ENCODE results near the gene TPSD1.

Gene TPSD1

GRCh38 chr16:1212616-1213194 lies 43.2 kb upstream of the TPSD1 start:
- Histone ChIP-seq H3K36me3 (ENCODE audit: insufficient read depth, insufficient read length, low read length) (peaks cover 90% of the 10 kb centered on the region), H3K27me3 (ENCODE audit: insufficient read depth, insufficient read length) (no peaks in the 10 kb centered on the region), H3K9ac (ENCODE audit: insufficient read length, low read depth) (no peak overlapping the region), H3K4me3 (ENCODE audit: insufficient read length, low read depth) (no peak overlapping the region), H3K4me1 (ENCODE audit: insufficient read depth, insufficient read length) (no peaks in the 10 kb centered on the region), H3K9me3 (ENCODE audit: insufficient read depth, low read length) (no peaks in the 10 kb centered on the region)
- TF ChIP-seq SUZ12 (IDR thresholded peaks at IDR 0.05; ENCODE audit: extremely low read depth, insufficient read depth, insufficient read length), result no peak
- DNase-seq (ENCODE audit: low read depth, low spot score), result no peak

GRCh38 chr16:1213231-1213630 lies 42.6 kb upstream of the TPSD1 start:
- H3K27me3 ChIP-seq (ENCODE audit: insufficient read depth, insufficient read length), result no peaks in the 10 kb centered on the region

DNA sequence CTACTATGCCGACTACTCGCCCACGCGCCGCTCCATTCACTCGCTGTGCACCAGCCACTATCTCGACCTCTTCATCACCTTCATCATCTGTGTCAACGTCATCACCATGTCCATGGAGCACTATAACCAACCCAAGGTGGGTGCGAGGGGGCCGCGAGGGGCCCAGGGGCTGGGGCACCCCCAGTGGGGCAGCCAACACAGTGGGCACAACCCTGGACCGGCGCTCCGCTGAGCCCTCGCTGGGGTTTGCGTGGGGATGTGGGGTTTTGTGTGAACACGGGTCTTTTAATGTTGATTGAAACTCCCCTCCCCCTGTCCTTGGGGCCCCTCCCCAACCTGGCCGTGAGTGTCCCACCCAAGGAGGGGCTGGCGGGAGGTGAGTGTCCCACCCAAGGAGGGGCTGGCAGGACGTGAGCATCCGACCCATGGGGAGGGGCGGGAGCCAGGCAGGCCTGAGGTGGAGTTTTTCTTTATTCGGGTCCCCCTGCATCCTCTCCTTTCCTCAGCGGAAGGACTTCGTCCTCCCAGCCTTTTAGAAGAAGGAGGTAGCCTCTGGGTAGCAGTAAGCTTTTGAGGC lies 42.0 kb upstream of the TPSD1 start:
- no peaks in the 10 kb centered on the region for H3K4me1 ChIP-seq (ENCODE audit: insufficient read depth, insufficient read length)
- no peak overlapping the region for H3K9ac ChIP-seq (ENCODE audit: insufficient read length, low read depth)
- no peaks in the 10 kb centered on the region for H3K9me3 ChIP-seq (ENCODE audit: insufficient read depth, low read length)
- no peak for DNase-seq (ENCODE audit: low read depth, low spot score)
- peaks cover 89% of the 10 kb centered on the region for H3K36me3 ChIP-seq (ENCODE audit: insufficient read depth, insufficient read length, low read length)
- TF ChIP-seq YY1 (IDR thresholded peaks at IDR 0.05; ENCODE audit: insufficient read depth, insufficient read length) (no peak), SUZ12 (IDR thresholded peaks at IDR 0.05; ENCODE audit: extremely low read depth, insufficient read depth, insufficient read length) (no peak), ZNF274 (IDR thresholded peaks at IDR 0.05; ENCODE audit: low read depth, low read length) (no peak)
- H3K27me3 ChIP-seq (ENCODE audit: insufficient read depth, insufficient read length), result no peaks in the 10 kb centered on the region
- H3K4me3 ChIP-seq (ENCODE audit: insufficient read length, low read depth), result no peak overlapping the region

More at GRCh38 chr16:1213231-1213630, 42.6 kb upstream of the TPSD1 start:
- Histone ChIP-seq H3K4me1 (ENCODE audit: insufficient read depth, insufficient read length) (no peaks in the 10 kb centered on the region), H3K9me3 (ENCODE audit: insufficient read depth, low read length) (no peaks in the 10 kb centered on the region), H3K36me3 (ENCODE audit: insufficient read depth, insufficient read length, low read length) (peaks cover 90% of the 10 kb centered on the region), H3K4me3 (ENCODE audit: insufficient read length, low read depth) (no peak overlapping the region), H3K9ac (ENCODE audit: insufficient read length, low read depth) (no peak overlapping the region)
- TF ChIP-seq YY1 (IDR thresholded peaks at IDR 0.05; ENCODE audit: insufficient read depth, insufficient read length) (no peak), SUZ12 (IDR thresholded peaks at IDR 0.05; ENCODE audit: extremely low read depth, insufficient read depth, insufficient read length) (no peak), ZNF274 (IDR thresholded peaks at IDR 0.05; ENCODE audit: low read depth, low read length) (no peak)
- no peak for DNase-seq (ENCODE audit: low read depth, low spot score)

GRCh38 chr16:1214719-1215118 lies 41.1 kb upstream of the TPSD1 start:
- no peak overlapping the region for H3K4me3 ChIP-seq (ENCODE audit: insufficient read length, low read depth)
- no peaks in the 10 kb centered on the region for H3K27me3 ChIP-seq (ENCODE audit: insufficient read depth, insufficient read length)
- H3K9ac ChIP-seq (ENCODE audit: insufficient read length, low read depth), result no peak overlapping the region
- no peaks in the 10 kb centered on the region for H3K4me1 ChIP-seq (ENCODE audit: insufficient read depth, insufficient read length)
- TF ChIP-seq ZNF274 (IDR thresholded peaks at IDR 0.05; ENCODE audit: low read depth, low read length) (no peak), YY1 (IDR thresholded peaks at IDR 0.05; ENCODE audit: insufficient read depth, insufficient read length) (no peak), SUZ12 (IDR thresholded peaks at IDR 0.05; ENCODE audit: extremely low read depth, insufficient read depth, insufficient read length) (no peak)
- no peak for DNase-seq (ENCODE audit: low read depth, low spot score)
- no peaks in the 10 kb centered on the region for H3K9me3 ChIP-seq (ENCODE audit: insufficient read depth, low read length)
- peaks cover 89% of the 10 kb centered on the region for H3K36me3 ChIP-seq (ENCODE audit: insufficient read depth, insufficient read length, low read length)

- DNase-seq (ENCODE audit: low read depth, low spot score), result no peak
- Histone ChIP-seq H3K4me3 (ENCODE audit: insufficient read length, low read depth) (no peak overlapping the region), H3K4me1 (ENCODE audit: insufficient read depth, insufficient read length) (no peaks in the 10 kb centered on the region), H3K36me3 (ENCODE audit: insufficient read depth, insufficient read length, low read length) (peaks cover 90% of the 10 kb centered on the region), H3K27me3 (ENCODE audit: insufficient read depth, insufficient read length) (no peaks in the 10 kb centered on the region), H3K9ac (ENCODE audit: insufficient read length, low read depth) (no peak overlapping the region), H3K9me3 (ENCODE audit: insufficient read depth, low read length) (no peaks in the 10 kb centered on the region)
- no peak for TF ChIP-seq ZNF274 (IDR thresholded peaks at IDR 0.05; ENCODE audit: low read depth, low read length)
Measured at GRCh38 chr16:1215574-1216295, 40.1 kb upstream of the TPSD1 start.

- Histone ChIP-seq H3K9me3 (ENCODE audit: insufficient read depth, low read length) (no peaks in the 10 kb centered on the region), H3K4me3 (ENCODE audit: insufficient read length, low read depth) (no peak overlapping the region), H3K4me1 (ENCODE audit: insufficient read depth, insufficient read length) (no peaks in the 10 kb centered on the region), H3K9ac (ENCODE audit: insufficient read length, low read depth) (no peak overlapping the region), H3K27me3 (ENCODE audit: insufficient read depth, insufficient read length) (no peaks in the 10 kb centered on the region), H3K36me3 (ENCODE audit: insufficient read depth, insufficient read length, low read length) (peaks cover 92% of the 10 kb centered on the region)
- no peak for DNase-seq (ENCODE audit: low read depth, low spot score)
- no peak for TF ChIP-seq SUZ12 (IDR thresholded peaks at IDR 0.05; ENCODE audit: extremely low read depth, insufficient read depth, insufficient read length)
Measured at GRCh38 chr16:1216296-1216619, 39.6 kb upstream of the TPSD1 start.

- Histone ChIP-seq H3K9me3 (ENCODE audit: insufficient read depth, low read length) (no peaks in the 10 kb centered on the region), H3K9ac (ENCODE audit: insufficient read length, low read depth) (no peak overlapping the region), H3K36me3 (ENCODE audit: insufficient read depth, insufficient read length, low read length) (peaks cover 92% of the 10 kb centered on the region), H3K4me3 (ENCODE audit: insufficient read length, low read depth) (no peak overlapping the region), H3K27me3 (ENCODE audit: insufficient read depth, insufficient read length) (no peaks in the 10 kb centered on the region), H3K4me1 (ENCODE audit: insufficient read depth, insufficient read length) (no peaks in the 10 kb centered on the region)
- TF ChIP-seq YY1 (IDR thresholded peaks at IDR 0.05; ENCODE audit: insufficient read depth, insufficient read length) (no peak), SUZ12 (IDR thresholded peaks at IDR 0.05; ENCODE audit: extremely low read depth, insufficient read depth, insufficient read length) (no peak), ZNF274 (IDR thresholded peaks at IDR 0.05; ENCODE audit: low read depth, low read length) (no peak)
- no peak for DNase-seq (ENCODE audit: low read depth, low spot score)
Measured at GRCh38 chr16:1216681-1217400, 39.0 kb upstream of the TPSD1 start.
